IMR-90 (cell line): ENCODE measurements around the gene PTX4. TPM values are rescaled to one million over a fixed set of nuclear protein-coding genes. Genes with fewer than 3 reads are reported as not detected.

Experiments
- ATAC-seq: fragments of 200-7000 bp; cut with Tn5 transposase; 2 replicates; pipeline ENCODE4 v1.9.1; 2020; ENCODE audit warnings: low read depth, mild to moderate bottlenecking, moderate library complexity
- BruUV-seq: library from RNA; stranded (reverse); fragments of 400-500 nt; replicated peaks from 2 replicates; lab custom pipeline; 2021; lab: Mats Ljungman, UMichigan
- CTCF ChIA-PET: fragments of 300-600 bp; formaldehyde crosslinking; extraction: SDS; loops from one replicate; lab custom pipeline; 2021; ENCODE audit warnings: antibody characterized with exemption; lab: Yijun Ruan, JAX
- POLR2A ChIA-PET: fragments of 300-600 bp; sonication (Branson Sonifier 250); formaldehyde crosslinking; loops from one replicate; lab custom pipeline; 2022; ENCODE audit warnings: antibody characterized with exemption; ENCODE audit not compliant: unreplicated experiment; lab: Charles Lee
- DNase-seq: peaks from one replicate; pipeline ENCODE4 v3.0.0; 2013
- H2AFZ ChIP-seq: replicated peaks from 2 replicates; pipeline ENCODE3; 2013; ENCODE audit warnings: low read length, mild to moderate bottlenecking; ENCODE audit not compliant: poor library complexity
- H2AK5ac ChIP-seq: 2 replicates; pipeline ENCODE4 v1.6.1; 2013; ENCODE audit warnings: low read depth, low read length, inconsistent platforms
- H2AK9ac ChIP-seq: replicated peaks from 2 replicates; pipeline ENCODE3; 2013; ENCODE audit warnings: mild to moderate bottlenecking, low read depth, low read length, moderate library complexity; ENCODE audit not compliant: poor library complexity
- H2BK120ac ChIP-seq: 2 replicates; pipeline ENCODE4 v1.6.1; 2013; ENCODE audit warnings: low read depth, low read length, inconsistent platforms
- H2BK15ac ChIP-seq: 3 replicates; pipeline ENCODE4 v1.6.1; 2013; ENCODE audit warnings: low read depth, low read length, inconsistent platforms
- H2BK20ac ChIP-seq: 2 replicates; pipeline ENCODE4 v1.6.1; 2013; ENCODE audit warnings: low read depth, mild to moderate bottlenecking, inconsistent platforms, low read length, moderate library complexity
- H2BK5ac ChIP-seq: 2 replicates; pipeline ENCODE4 v1.6.1; 2013; ENCODE audit warnings: mild to moderate bottlenecking, low read depth, low read length, inconsistent platforms; ENCODE audit not compliant: poor library complexity, severe bottlenecking
- H3K14ac ChIP-seq: replicated peaks from 2 replicates; pipeline ENCODE4 v1.6.1; 2013; ENCODE audit warnings: low read depth, low read length, inconsistent platforms
- H3K18ac ChIP-seq: 2 replicates; pipeline ENCODE4 v1.6.1; 2013; ENCODE audit warnings: low read depth, low read length, control low read depth
- H3K23ac ChIP-seq: 2 replicates; pipeline ENCODE4 v1.6.1; 2013; ENCODE audit warnings: low read depth, low read length, inconsistent platforms
- H3K27ac ChIP-seq: 2 replicates; pipeline ENCODE4 v1.5.1; 2013; ENCODE audit warnings: mild to moderate bottlenecking, control low read depth, low read length; ENCODE audit not compliant: insufficient read depth
- H3K27me3 ChIP-seq: 2 replicates; pipeline ENCODE4 v1.6.1; 2013; ENCODE audit warnings: low read length; ENCODE audit not compliant: control insufficient read depth, insufficient read depth
- H3K36me3 ChIP-seq: 2 replicates; pipeline ENCODE4 v1.6.1; 2013; ENCODE audit warnings: low read length, mixed read lengths; ENCODE audit not compliant: control insufficient read depth, insufficient read depth
- H3K4ac ChIP-seq: 2 replicates; pipeline ENCODE4 v1.6.1; 2013; ENCODE audit warnings: low read depth, low read length, inconsistent platforms
- H3K4me1 ChIP-seq: 2 replicates; pipeline ENCODE4 v1.6.1; 2013; ENCODE audit warnings: low read length, mixed read lengths; ENCODE audit not compliant: control insufficient read depth, insufficient read depth
- H3K4me2 ChIP-seq: 2 replicates; pipeline ENCODE4 v1.6.1; 2013; ENCODE audit warnings: low read depth, mild to moderate bottlenecking, control low read depth, low read length, moderate library complexity
- H3K4me3 ChIP-seq: 2 replicates; pipeline ENCODE4 v1.5.1; 2013; ENCODE audit warnings: low read depth, mild to moderate bottlenecking, control low read depth, low read length, moderate library complexity; ENCODE audit not compliant: insufficient read depth
- H3K56ac ChIP-seq: 2 replicates; pipeline ENCODE4 v1.6.1; 2013; ENCODE audit warnings: low read length, inconsistent platforms; ENCODE audit not compliant: insufficient read depth; ENCODE audit errors: extremely low read depth
- H3K79me1 ChIP-seq, 2 experiments: 2 replicates each; pipeline ENCODE4 v1.6.1; 2013; ENCODE audit warnings: low read length in 2 of 2, inconsistent platforms in 1 of 2, low read depth in 1 of 2
- H3K9ac ChIP-seq: 2 replicates; pipeline ENCODE4 v1.6.1; 2013; ENCODE audit warnings: low read depth, low read length, control low read depth
- H3K9me1 ChIP-seq: 2 replicates; pipeline ENCODE4 v1.6.1; 2013; ENCODE audit warnings: low read length, inconsistent platforms; ENCODE audit not compliant: insufficient read depth
- H3K9me3 ChIP-seq: 2 replicates; pipeline ENCODE4 v1.6.1; 2013; ENCODE audit warnings: low read length; ENCODE audit not compliant: control insufficient read depth, insufficient read depth
- H4K20me1 ChIP-seq: 2 replicates; pipeline ENCODE4 v1.6.1; 2013; ENCODE audit warnings: low read length, inconsistent platforms; ENCODE audit not compliant: insufficient read depth
- H4K5ac ChIP-seq: 2 replicates; pipeline ENCODE4 v1.6.1; 2013; ENCODE audit warnings: mild to moderate bottlenecking, low read depth, low read length, control low read depth
- H4K8ac ChIP-seq, 2 experiments: 2 replicates each; pipeline ENCODE4 v1.6.1; 2013; ENCODE audit warnings: low read depth in 2 of 2, low read length in 2 of 2, control low read depth in 1 of 2, inconsistent platforms in 1 of 2
- H4K91ac ChIP-seq: 2 replicates; pipeline ENCODE4 v1.6.1; 2013; ENCODE audit warnings: low read depth, low read length, inconsistent platforms; ENCODE audit not compliant: insufficient read depth
- CEBPB ChIP-seq: IDR thresholded peaks from 2 replicates; pipeline ENCODE4 v1.6.1; 2012; ENCODE audit warnings: low read depth, low read length, improper control_type of control experiment
- CHD1 ChIP-seq: IDR thresholded peaks from 2 replicates; pipeline ENCODE4 v1.6.1; 2012; ENCODE audit warnings: low read depth, low read length, improper control_type of control experiment
- FOS ChIP-seq: fragments of 150-350 bp; IDR thresholded peaks from 2 replicates; pipeline ENCODE4 v1.6.1; 2016; ENCODE audit warnings: low read depth, low read length
- NFE2L2 ChIP-seq: fragments of 150-350 bp; IDR thresholded peaks from 2 replicates; pipeline ENCODE4 v1.6.1; 2016; ENCODE audit warnings: low read depth, mild to moderate bottlenecking, low read length
- POLR2A ChIP-seq: IDR thresholded peaks from 2 replicates; pipeline ENCODE4 v1.6.1; 2012; ENCODE audit warnings: mild to moderate bottlenecking, low read depth, low read length
- RAD21 ChIP-seq: IDR thresholded peaks from 2 replicates; pipeline ENCODE4 v1.6.1; 2012; ENCODE audit warnings: low read length, improper control_type of control experiment
- RCOR1 ChIP-seq: IDR thresholded peaks from 2 replicates; pipeline ENCODE4 v1.6.1; 2012; ENCODE audit warnings: mild to moderate bottlenecking, low read length, improper control_type of control experiment; ENCODE audit not compliant: insufficient replicate concordance
- RFX5 ChIP-seq: IDR thresholded peaks from 2 replicates; pipeline ENCODE4 v1.8.0; 2012; ENCODE audit warnings: low read depth, mild to moderate bottlenecking, low read length, moderate library complexity
- SMC3 ChIP-seq: fragments of 150-350 bp; IDR thresholded peaks from 2 replicates; pipeline ENCODE4 v1.6.1; 2016; ENCODE audit warnings: low read depth, mild to moderate bottlenecking, antibody characterized with exemption, low read length, moderate library complexity
- WGBS, 2 experiments: methylation state at CpG; one replicate each; pipeline versions ENCODE4 v1.1.5 to v1.1.7; 2013; ENCODE audit warnings: missing lambda C conversion rate in 2 of 2; ENCODE audit not compliant: insufficient read length in 1 of 2; ENCODE audit errors: extremely low coverage in 2 of 2; 5-methylcytosine and 5-hydroxymethylcytosine counted together
- dilution Hi-C: fragments of 300-500 bp; cut with HindIII; formaldehyde crosslinking; loops from one replicate; pipeline ENCODE4 v1.14.3; 2018; ENCODE audit warnings: low sequenced_read_pairs; ENCODE audit not compliant: unreplicated experiment
- in situ Hi-C: fragments of 300-500 bp; cut with MboI; formaldehyde crosslinking; loops from 3 replicates; pipeline ENCODE4 v1.14.3; 2019; ENCODE audit warnings: low sequenced_read_pairs, inconsistent platforms, mixed read lengths
- intact Hi-C: fragments of 100-400 bp; cut with micrococcal nuclease; formaldehyde crosslinking; loops from 2 replicates; pipeline ENCODE4 v1.10.0; 2022
- polyA plus RNA-seq, 3 experiments: library from polyadenylated mRNA; depleted of rRNA; stranded (reverse); fragments of >200 nt; gene quantifications; 2 replicates each; pipeline ENCODE4 v1.2.3, GENCODE V29; 2012; ENCODE audit warnings: low replicate concordance in 1 of 3
- total RNA-seq: library from RNA; depleted of rRNA; stranded (reverse); fragments of >200 nt; gene quantifications from 2 replicates; pipeline ENCODE4 v1.2.3, GENCODE V29; 2012
- TF ChIP-seq, protein P1 (sequence below): fragments of 150-350 bp; IDR thresholded peaks from 2 replicates; pipeline ENCODE4 v1.6.1; 2016; ENCODE audit warnings: low read depth, mild to moderate bottlenecking, low read length, moderate library complexity, borderline replicate concordance

The PTX4 gene
- total and polyA plus RNA-seq, 2 of the 4 experiments (the other 2 are of a cell fraction): 0.07 TPM; not detected in 1

DNA sequence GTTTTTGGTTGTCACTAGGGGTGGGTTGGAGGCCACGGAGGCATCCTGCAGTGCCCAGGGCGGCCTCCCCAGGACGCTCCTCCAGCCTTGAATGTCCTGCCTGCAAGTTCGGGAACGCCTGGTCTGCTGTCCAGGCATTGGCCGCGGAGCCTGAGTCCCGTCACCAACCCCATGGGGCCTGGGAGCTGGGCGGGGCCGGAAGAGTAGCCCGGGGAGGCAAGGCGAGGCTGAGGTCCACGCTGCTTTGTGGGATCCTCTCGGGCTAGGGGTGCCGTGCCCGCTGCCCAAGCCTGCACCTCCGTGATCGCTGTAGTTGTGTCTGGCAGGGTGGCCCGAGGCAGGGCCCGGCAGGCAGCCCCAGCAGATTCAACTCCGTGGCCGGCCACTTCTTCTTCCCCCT is 17.2 kb upstream of the PTX4 start:
- Histone ChIP-seq H3K18ac (no peak overlapping the region), H3K9me3 (no peaks in the 10 kb centered on the region), H4K91ac (no peak overlapping the region), H2AK9ac (no peak overlapping the region), H2AFZ (no peak overlapping the region), H2BK15ac (no peak overlapping the region), H3K56ac (no peak overlapping the region), H3K36me3 (peaks cover 38% of the 10 kb centered on the region), H3K27me3 (no peaks in the 10 kb centered on the region), H3K79me1 (no peaks in the 10 kb centered on the region), H3K4ac (no peak overlapping the region), H2BK5ac (no peak overlapping the region), H2AK5ac (no peak overlapping the region), H3K4me3 (no peak overlapping the region), H4K5ac (no peak overlapping the region), H3K27ac (no peak overlapping the region), H4K20me1 (no peaks in the 10 kb centered on the region; the same call in 1 of the 2 replicates), H4K8ac (no peak overlapping the region), H2BK20ac (no peak overlapping the region), H2BK120ac (no peak overlapping the region), H3K4me1 (no peaks in the 10 kb centered on the region), H3K23ac (no peak overlapping the region), H3K4me2 (no peak overlapping the region), H3K9me1 (no peaks in the 10 kb centered on the region), H3K14ac (no peak overlapping the region), H3K9ac (no peak overlapping the region)
- DNase-seq: no peak
- ChIA-PET POLR2A (no interaction called here), CTCF (no interaction called here)
- TF ChIP-seq SMC3: no peak
- TF ChIP-seq RFX5: no peak
- TF ChIP-seq POLR2A: no peak
- TF ChIP-seq, protein P1, sequence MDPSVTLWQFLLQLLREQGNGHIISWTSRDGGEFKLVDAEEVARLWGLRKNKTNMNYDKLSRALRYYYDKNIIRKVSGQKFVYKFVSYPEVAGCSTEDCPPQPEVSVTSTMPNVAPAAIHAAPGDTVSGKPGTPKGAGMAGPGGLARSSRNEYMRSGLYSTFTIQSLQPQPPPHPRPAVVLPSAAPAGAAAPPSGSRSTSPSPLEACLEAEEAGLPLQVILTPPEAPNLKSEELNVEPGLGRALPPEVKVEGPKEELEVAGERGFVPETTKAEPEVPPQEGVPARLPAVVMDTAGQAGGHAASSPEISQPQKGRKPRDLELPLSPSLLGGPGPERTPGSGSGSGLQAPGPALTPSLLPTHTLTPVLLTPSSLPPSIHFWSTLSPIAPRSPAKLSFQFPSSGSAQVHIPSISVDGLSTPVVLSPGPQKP: no peak
- no peak for TF ChIP-seq FOS
- TF ChIP-seq NFE2L2: no peak
- TF ChIP-seq RCOR1: no peak
- no peak for TF ChIP-seq CEBPB
- TF ChIP-seq CHD1: no peak
- TF ChIP-seq RAD21: no peak
- WGBS, 2 experiments: 93% methylated on average over 9 of the region's 22 CpGs; no CpG with 5 or more reads in 1 of the 2 experiments
- BruUV-seq: no TSS peak
- in situ Hi-C loops (no loop called here), intact Hi-C loops (no loop called here), dilution Hi-C loops (no loop called here)
- ATAC-seq: no peak
